ENCODE results near the gene SH3PXD2A. TPM values are rescaled to one million over a fixed set of nuclear protein-coding genes. Genes with fewer than 3 reads are reported as not detected.
A peak's percentile ranks its signal among the peaks of the same experiment; 100 is the strongest.
"Not testable (repeated sequence)": the region's sequence is repeated elsewhere in the genome, so short reads cannot be mapped to it uniquely, and the experiment has no call there.

SH3PXD2A gene
- total RNA-seq, 4 donors from 2014 or later = 6.2 to 16.8 (median 11.4) TPM

DNA sequence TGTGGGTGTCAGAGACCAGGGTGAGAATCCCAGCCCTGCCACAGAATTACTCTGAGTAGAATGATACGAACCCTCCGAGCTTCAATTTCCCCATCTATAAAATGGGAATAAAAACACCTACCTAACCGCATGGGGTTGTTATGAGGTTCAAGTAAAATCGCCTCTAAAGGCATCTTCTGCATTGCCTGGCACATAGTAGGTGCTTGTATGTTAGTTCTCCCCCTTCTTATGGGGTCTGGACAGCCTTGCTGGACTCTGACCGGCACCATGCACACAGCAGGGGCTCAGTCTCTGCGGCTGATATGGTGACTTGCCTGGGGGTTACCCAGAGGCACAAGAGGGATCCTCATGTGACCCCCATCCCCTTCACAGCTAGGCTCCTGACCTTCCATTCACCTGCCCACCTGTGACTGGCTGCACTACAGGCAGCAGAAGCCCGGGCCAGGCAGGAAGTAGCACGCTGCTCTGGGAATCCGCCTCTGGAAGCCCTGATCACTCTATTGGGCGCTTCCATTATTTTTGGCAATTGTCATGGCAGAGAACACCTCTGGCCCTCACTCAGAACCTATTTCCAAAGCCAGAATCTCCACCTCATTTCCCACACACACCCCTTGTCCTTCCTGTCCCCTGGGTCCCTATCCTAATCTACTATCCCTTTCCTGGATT lies 6.0 kb downstream of the SH3PXD2A start:
- TF ChIP-seq CTCF (IDR thresholded peaks at IDR 0.05 in 4 of 5, conservative IDR thresholded peaks at IDR 0.05 in 1 of 5) (no peak), POLR2A (IDR thresholded peaks at IDR 0.05) (no peak)
- no peak for DNase-seq
- no peak for ATAC-seq
- Histone ChIP-seq H3K9me3 (no peaks in the 10 kb centered on the region), H3K4me3 (peak overlapping the region in 1 of 4 donors; percentile 25), H3K4me1 (peaks cover 74 to 78% of the 10 kb centered on the region in 2 donors), H3K27me3 (no peaks in the 10 kb centered on the region), H3K36me3 (no peaks in the 10 kb centered on the region), H3K27ac (peak overlapping the region; percentile 41 to 73 (median 67))
- intact Hi-C loops (cut with DNase I; ENCODE audit: low total_unique reads) (loop anchor here (5.0 kb wide), 1 partner anchor 92 kb away; no protein-coding TSS in a partner anchor), in situ Hi-C loops (cut with MboI; ENCODE audit: low sequenced_read_pairs in 4 of 4) (loop anchor here in 1 of 4 donors (10.0 kb wide), 1 partner anchor 85 kb away; no protein-coding TSS in a partner anchor)

DNA sequence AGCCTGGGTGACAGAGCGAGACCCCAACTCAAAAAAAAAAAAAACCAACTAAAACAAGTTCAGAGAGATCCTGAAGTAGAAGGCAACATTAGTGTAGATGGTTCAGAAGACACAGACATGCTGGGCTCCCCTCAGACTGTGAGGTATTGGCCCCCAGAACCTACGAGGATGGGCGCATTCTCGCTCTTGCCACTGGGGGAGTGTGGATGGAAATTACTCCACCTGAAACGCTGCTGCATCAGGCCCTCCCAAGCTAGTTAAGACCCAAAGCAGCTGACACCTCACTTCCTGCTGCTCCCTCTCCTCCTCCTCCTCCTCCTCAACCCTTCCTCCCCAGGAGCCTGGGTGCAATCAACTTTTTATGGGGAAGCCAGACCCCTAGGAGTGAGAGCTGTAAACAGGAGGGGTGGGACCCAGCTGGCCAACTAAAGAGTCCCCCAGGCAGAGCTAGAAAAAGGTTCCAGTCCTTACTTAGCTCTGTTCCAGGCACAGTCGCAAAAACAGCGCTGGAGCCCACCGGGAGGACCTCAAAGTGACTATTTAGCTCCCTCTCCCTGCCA lies 7.4 kb downstream of the SH3PXD2A start:
- H3K4me3 ChIP-seq = no peak overlapping the region
- no peaks in the 10 kb centered on the region for H3K9me3 ChIP-seq
- peaks cover 74 to 78% of the 10 kb centered on the region in 2 donors for H3K4me1 ChIP-seq
- ATAC-seq = no peak
- no peak for TF ChIP-seq POLR2A (IDR thresholded peaks at IDR 0.05)
- peak in 1 of 5 experiments; percentile 17 for TF ChIP-seq CTCF (IDR thresholded peaks at IDR 0.05 in 4 of 5, conservative IDR thresholded peaks at IDR 0.05 in 1 of 5)
- no peaks in the 10 kb centered on the region for H3K36me3 ChIP-seq
- intact Hi-C loops (cut with DNase I; ENCODE audit: low total_unique reads) (loop anchor here (5.0 kb wide), 1 partner anchor 91 kb away; no protein-coding TSS in a partner anchor), in situ Hi-C loops (cut with MboI; ENCODE audit: low sequenced_read_pairs in 4 of 4) (loop anchor here in 1 of 4 donors (10.0 kb wide), 1 partner anchor 83 kb away; no protein-coding TSS in a partner anchor)
- no peak overlapping the region for H3K27ac ChIP-seq
- no peaks in the 10 kb centered on the region for H3K27me3 ChIP-seq
- no peak for DNase-seq

GRCh38 chr10:103847346-103847745 lies 8.0 kb downstream of the SH3PXD2A start:
- no peaks in the 10 kb centered on the region for H3K9me3 ChIP-seq
- ATAC-seq (no peak), DNase-seq (no peak)
- H3K36me3 ChIP-seq = no peaks in the 10 kb centered on the region
- intact Hi-C loops (cut with DNase I; ENCODE audit: low total_unique reads) (loop anchor here (5.0 kb wide), 1 partner anchor 90 kb away; no protein-coding TSS in a partner anchor), in situ Hi-C loops (cut with MboI; ENCODE audit: low sequenced_read_pairs in 4 of 4) (loop anchor here in 1 of 4 donors (10.0 kb wide), 1 partner anchor 83 kb away; no protein-coding TSS in a partner anchor)
- H3K4me1 ChIP-seq = peaks cover 73 to 76% of the 10 kb centered on the region in 2 donors
- H3K27ac ChIP-seq = peak overlapping the region in 1 of 4 donors; percentile 35
- no peak overlapping the region for H3K4me3 ChIP-seq
- no peak for TF ChIP-seq POLR2A (IDR thresholded peaks at IDR 0.05)
- TF ChIP-seq CTCF (IDR thresholded peaks at IDR 0.05 in 4 of 5, conservative IDR thresholded peaks at IDR 0.05 in 1 of 5) = no peak
- H3K27me3 ChIP-seq = no peaks in the 10 kb centered on the region

GRCh38 chr10:103845972-103846371 lies 9.4 kb downstream of the SH3PXD2A start:
- peak in 1 of 2 donors; percentile 46 for DNase-seq
- ATAC-seq = peak; percentile 18 to 19
- Histone ChIP-seq H3K27me3 (no peaks in the 10 kb centered on the region), H3K4me1 (peaks cover 70 to 72% of the 10 kb centered on the region in 2 donors), H3K27ac (peak overlapping the region; percentile 74 to 86 (median 82)), H3K9me3 (no peaks in the 10 kb centered on the region), H3K4me3 (no peak overlapping the region), H3K36me3 (no peaks in the 10 kb centered on the region)
- TF ChIP-seq CTCF (IDR thresholded peaks at IDR 0.05 in 4 of 5, conservative IDR thresholded peaks at IDR 0.05 in 1 of 5) (no peak), POLR2A (IDR thresholded peaks at IDR 0.05) (no peak)
- intact Hi-C loops (cut with DNase I; ENCODE audit: low total_unique reads) = loop anchor here (5.0 kb wide), 1 partner anchor 89 kb away; no protein-coding TSS in a partner anchor
- in situ Hi-C loops (cut with MboI; ENCODE audit: low sequenced_read_pairs in 4 of 4) = loop anchor here in 1 of 4 donors (10.0 kb wide), 1 partner anchor 81 kb away; no protein-coding TSS in a partner anchor

GRCh38 chr10:103845346-103845745 lies 10.0 kb downstream of the SH3PXD2A start:
- in situ Hi-C loops (cut with MboI; ENCODE audit: low sequenced_read_pairs in 4 of 4) = loop anchor here in 1 of 4 donors (10.0 kb wide), 1 partner anchor 81 kb away; no protein-coding TSS in a partner anchor
- not testable (repeated sequence) for H3K36me3 ChIP-seq, H3K4me3 ChIP-seq, ATAC-seq, DNase-seq, H3K27me3 ChIP-seq, H3K9me3 ChIP-seq
- peaks cover 70 to 72% of the 10 kb centered on the region in 2 donors for H3K4me1 ChIP-seq
- H3K27ac ChIP-seq = peak overlapping the region; percentile 74 to 86 (median 82)
- intact Hi-C loops (cut with DNase I; ENCODE audit: low total_unique reads) = loop anchor here (5.0 kb wide), 1 partner anchor 88 kb away; no protein-coding TSS in a partner anchor

All from gastrocnemius medialis (tissue), 4 donors.